ENCODE results near the gene ABRAXAS1.

The ABRAXAS1 gene

DNA sequence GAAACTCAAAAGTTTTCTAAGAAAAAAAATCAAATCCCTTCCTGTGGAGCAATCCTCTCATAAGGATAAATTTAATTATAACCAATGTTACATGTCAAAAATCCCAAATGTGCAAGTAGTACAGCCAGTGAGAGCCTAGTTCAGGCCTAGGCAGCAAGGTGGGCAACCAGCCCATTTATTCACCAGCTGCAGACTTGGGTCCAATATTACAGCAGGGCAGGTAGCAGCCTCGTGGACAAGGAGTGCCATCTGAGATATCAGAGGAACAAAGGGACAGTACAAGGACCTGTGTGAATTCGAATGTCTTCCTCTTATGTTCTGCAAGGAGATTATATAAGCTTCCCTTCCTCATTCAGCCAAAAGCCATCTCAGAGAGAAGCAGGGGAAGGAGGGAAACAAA, 35.9 kb downstream of the ABRAXAS1 start:
- DNase-seq (ENCODE audit: low spot score) = no peak

- no peak for DNase-seq (ENCODE audit: low spot score)
Observed at GRCh38 chr4:83440899-83441298, 44.0 kb downstream of the ABRAXAS1 start.

DNA sequence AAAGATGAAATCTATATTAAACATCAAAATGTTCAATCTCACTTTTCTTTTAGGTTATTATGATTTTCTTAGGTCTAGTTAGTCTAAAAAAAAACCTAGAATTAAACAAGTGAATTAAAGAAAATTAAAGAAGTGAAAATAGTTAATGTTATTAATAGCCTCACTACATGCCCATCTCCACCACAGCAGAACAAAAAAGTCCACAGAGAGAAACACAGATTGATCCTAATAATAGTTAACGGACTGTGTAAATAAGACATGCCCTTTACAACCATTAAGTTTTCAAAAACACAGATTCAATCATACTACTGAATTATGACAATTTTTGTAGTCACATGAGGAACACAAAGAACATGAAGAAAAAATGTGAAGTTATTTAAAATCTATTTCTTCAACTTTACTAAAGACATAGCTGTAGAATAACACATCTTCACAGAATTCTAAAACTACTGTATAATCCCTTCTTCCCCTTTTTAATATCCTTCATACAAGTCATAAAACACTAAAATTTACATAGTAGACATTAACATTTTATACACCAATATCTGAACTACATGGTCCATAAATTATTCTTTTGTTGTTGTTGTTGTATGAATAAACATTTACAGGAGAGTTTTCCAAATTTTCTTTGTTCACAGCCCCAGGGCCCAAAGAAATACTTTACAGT, 44.6 kb downstream of the ABRAXAS1 start:
- DNase-seq (ENCODE audit: low spot score) = no peak

DNA sequence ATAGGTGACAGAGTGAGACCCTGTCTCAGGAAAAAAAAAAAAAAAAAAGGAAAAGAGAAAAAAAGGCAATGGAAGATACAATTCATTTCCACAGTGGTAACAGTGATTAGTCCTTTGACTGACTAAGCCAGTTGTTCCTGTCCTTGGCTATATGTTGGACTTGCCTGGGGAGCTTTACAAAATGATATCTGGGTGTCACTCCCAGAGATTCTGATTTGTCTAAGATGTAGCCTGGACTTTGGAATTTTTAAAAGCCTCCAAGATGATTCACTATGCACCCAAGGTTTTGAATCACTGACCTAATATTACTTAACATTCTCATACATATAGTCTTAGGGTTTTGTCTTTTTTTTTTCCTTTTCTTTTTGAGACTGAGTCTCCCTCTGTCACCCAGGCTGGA, 46.2 kb downstream of the ABRAXAS1 start:
- no peak for DNase-seq (ENCODE audit: low spot score)

DNA sequence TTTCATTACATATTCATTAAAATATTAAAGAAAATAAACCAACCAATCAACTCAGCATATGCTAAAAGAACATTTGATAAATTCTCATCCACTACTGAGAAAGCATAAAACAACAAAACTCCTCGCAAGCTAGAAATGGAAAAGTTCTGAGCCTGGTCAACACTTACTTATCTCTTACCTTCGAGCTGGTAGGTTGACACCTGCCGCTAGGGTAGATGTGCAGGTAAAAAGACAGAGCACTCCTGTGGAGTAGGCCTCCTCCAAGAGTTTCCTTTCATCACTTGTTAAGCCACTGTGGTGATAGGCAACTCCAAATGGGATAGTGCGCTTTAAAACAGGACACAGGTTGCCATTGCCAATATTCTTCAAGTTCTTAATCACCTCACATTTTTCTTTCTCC, 48.2 kb downstream of the ABRAXAS1 start:
- no peak for DNase-seq (ENCODE audit: low spot score)

DNA sequence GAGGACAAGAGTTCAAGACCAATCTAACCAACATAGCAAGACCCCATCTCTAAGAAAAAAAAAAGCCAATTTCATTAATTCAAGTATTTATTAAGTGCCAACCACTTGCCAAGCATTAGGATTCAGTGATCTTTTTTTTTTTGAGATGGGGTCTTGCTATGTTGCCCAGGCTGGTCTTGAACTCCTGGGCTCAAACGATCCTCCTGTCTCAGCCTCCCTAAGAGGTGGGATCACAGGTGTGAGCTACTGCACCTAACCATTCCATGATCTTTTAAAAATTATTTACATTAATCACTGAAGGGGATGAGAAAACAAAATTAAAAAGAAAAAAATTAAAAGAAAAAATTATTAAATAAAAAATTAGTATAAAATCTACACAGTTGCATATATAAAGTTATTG, 53.7 kb downstream of the ABRAXAS1 start:
- DNase-seq (ENCODE audit: low spot score) = no peak

DNA sequence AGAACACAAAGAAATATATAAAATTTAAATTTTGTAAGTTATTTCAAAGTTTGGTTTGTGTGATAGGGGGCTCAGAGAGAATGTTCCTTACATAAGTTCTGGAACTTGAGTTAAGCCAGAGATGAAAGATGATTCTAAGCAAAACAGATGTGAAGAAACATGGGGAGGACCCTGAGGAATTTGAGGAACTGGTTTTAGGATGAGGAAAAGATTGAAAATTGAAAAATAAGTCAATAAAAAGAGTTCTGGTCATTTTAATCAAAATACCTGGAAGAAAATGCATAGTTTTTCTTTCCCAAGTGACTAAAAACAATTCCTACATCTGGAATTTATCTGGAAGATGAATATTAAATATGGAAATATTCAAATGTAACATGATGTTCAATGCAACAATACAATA, 66.7 kb downstream of the ABRAXAS1 start:
- DNase-seq (ENCODE audit: low spot score) = no peak

DNA sequence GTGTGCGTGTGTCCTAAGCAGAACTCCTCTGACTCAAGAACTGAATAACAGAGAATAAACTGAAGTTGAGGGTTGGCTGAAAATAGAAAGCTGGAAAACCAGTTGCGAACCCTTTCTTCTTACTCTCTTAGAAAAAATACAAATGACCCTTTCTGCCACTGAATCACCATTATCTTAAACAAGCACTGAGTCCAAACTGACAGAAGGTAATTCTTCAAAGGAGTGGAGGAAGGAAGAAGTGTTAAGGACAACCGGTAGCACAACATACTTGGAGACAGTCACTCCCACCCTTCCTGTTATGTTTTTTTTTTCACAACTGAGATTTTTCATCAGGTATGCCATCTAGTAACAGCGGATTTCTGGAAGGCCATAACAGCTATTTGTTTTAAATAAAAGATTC, 67.3 kb downstream of the ABRAXAS1 start:
- no peak for DNase-seq (ENCODE audit: low spot score)

DNA sequence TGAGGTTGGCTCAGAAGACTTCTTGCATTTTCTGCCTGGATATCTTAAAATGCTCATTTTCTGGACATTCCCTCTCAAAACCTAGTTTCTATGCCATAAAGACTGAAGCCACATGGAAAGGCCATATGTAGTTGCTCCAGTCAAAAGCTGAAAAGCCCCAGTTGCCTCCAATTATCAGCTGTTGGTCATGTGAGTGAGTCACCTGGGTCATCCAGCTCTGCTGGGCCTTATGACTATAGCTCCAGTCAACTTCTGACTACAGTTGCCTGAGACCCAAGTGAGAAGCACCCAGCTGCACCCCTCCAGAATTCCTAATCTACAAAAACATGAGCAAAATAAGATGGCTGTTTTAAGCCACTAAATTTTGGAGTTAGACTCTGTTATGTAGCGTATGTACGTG, 71.2 kb downstream of the ABRAXAS1 start:
- DNase-seq (ENCODE audit: low spot score) = no peak

Data from CD4-positive, alpha-beta T cell treated with Interleukin-6 at 100 ng/mL for 8 hours (primary cell).